Cardiac atrium fibroblast (primary cell): ENCODE data around the gene SDF2. TPM values are rescaled to one million over a fixed set of nuclear protein-coding genes. Genes with fewer than 3 reads are reported as not detected.

Source experiments
- total RNA-seq: library from RNA; depleted of rRNA; stranded (reverse); fragments of >200 nt; gene quantifications from 2 replicates; pipeline ENCODE4 v1.2.3, GENCODE V29; 2015

The SDF2 gene
- total RNA-seq, result 42.1 and 66.3 TPM in 2 replicates

GRCh38 chr17:28661635-28662526 lies at the start of gene SDF2, which contains the start of gene SUPT6H:
TSS of gene SDF2 (minus strand) at chr17:28661906. CDS start at chr17:28661876, 30 bp downstream.
TSS of gene SUPT6H (plus strand) at chr17:28662205. CDS start at chr17:28673402, 11,197 bp downstream.

GRCh38 chr17:28644787-28645575 lies 16.7 kb downstream of the SDF2 start, which contains the start of gene BLTP2:
TSS of gene BLTP2 (minus strand) at chr17:28645158. CDS start at chr17:28645056, 102 bp downstream.

GRCh38 chr17:28613931-28614381 lies 47.8 kb downstream of the SDF2 start, which contains the start of gene RSKR:
TSS of gene RSKR (minus strand) at chr17:28614185. CDS start at chr17:28614161, 24 bp downstream.

GRCh38 chr17:28598799-28599310 lies 62.9 kb downstream of the SDF2 start, which contains the start of gene SPAG5:
TSS of gene SPAG5 (minus strand) at chr17:28599025. CDS start at chr17:28598946, 79 bp downstream.

Other genes starting within 250 kb of the SDF2 start
- not detected in 2 replicates for gene SLC13A2, start 188.3 kb downstream of the SDF2 start, total RNA-seq
- gene FOXN1, start 155.6 kb downstream of the SDF2 start, total RNA-seq, result not detected in 2 replicates
- gene UNC119, start 109.3 kb downstream of the SDF2 start, total RNA-seq, result 33.5 and 43.7 TPM in 2 replicates
- 82.3 and 154 TPM in 2 replicates for gene PIGS, start 90.4 kb downstream of the SDF2 start, total RNA-seq
- gene ALDOC, start 85.0 kb downstream of the SDF2 start, total RNA-seq, result 213 and 230 TPM in 2 replicates
- 7.2 and 9.1 TPM in 2 replicates for gene SPAG5, start 62.9 kb downstream of the SDF2 start, total RNA-seq
- 0.81 and 6.0 TPM in 2 replicates for gene RSKR, start 47.7 kb downstream of the SDF2 start, total RNA-seq
- gene BLTP2, start 16.7 kb downstream of the SDF2 start, total RNA-seq, result 71.1 and 102 TPM in 2 replicates
- gene SUPT6H, start 299 bp upstream of the SDF2 start, total RNA-seq, result 32.0 and 40.7 TPM in 2 replicates
- gene PROCA1, start 50.0 kb upstream of the SDF2 start, total RNA-seq, result under 0.01 TPM in 1 of 2 replicates, not detected in the other
- 266 and 343 TPM in 2 replicates for gene RAB34, start 56.0 kb upstream of the SDF2 start, total RNA-seq
- gene RPL23A, start 58.1 kb upstream of the SDF2 start, total RNA-seq, result 623 and 755 TPM in 2 replicates
- gene TLCD1, start 64.3 kb upstream of the SDF2 start, total RNA-seq, result 8.6 and 20.9 TPM in 2 replicates
- 2.6 and 3.2 TPM in 2 replicates for gene NEK8, start 66.9 kb upstream of the SDF2 start, total RNA-seq
- gene TRAF4, start 82.1 kb upstream of the SDF2 start, total RNA-seq, result 30.8 and 39.0 TPM in 2 replicates
- gene FAM222B, start 180.9 kb upstream of the SDF2 start, total RNA-seq, result 4.7 and 16.0 TPM in 2 replicates
- 43.1 and 44.8 TPM in 2 replicates for gene ERAL1, start 193.1 kb upstream of the SDF2 start, total RNA-seq
- 69.7 and 76.8 TPM in 2 replicates for gene FLOT2, start 235.8 kb upstream of the SDF2 start, total RNA-seq
- gene DHRS13, start 241.2 kb upstream of the SDF2 start, total RNA-seq, result 7.4 and 9.2 TPM in 2 replicates